ENCODE results near the gene ASIC1. TPM values are rescaled to one million over a fixed set of nuclear protein-coding genes. Genes with fewer than 3 reads are reported as not detected.

ASIC1 gene
- total and polyA plus RNA-seq, 2 of the 4 experiments (the other 2 are of a cell fraction), result 1.6 to 9.9 TPM

DNA sequence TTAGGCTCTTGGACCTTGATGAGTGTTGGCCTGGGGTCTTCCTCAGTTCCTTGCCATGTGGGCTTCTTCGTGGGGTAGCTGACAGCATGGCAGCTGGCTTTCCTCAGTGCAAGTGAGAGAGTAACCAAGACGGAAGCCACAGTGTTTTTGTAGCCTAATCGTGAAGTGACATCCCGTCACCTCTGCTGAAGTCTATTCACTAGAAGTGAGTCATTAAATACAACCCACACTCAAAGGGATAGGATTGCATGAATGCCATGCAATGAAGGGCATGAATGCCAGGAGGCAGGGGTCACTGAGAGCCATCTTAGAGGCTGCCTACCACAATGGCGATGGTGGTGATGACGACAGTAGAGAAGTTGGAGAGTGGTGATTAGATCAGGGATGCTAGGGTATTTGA is 13.5 kb upstream of the ASIC1 start:
- intact Hi-C loops (cut with micrococcal nuclease), result no loop called here
- dilution Hi-C loops (cut with HindIII; ENCODE audit: low sequenced_read_pairs, unreplicated experiment), result no loop called here
- no peak overlapping the region for H4K5ac ChIP-seq (ENCODE audit: low read depth, low read length)
- no peak overlapping the region for H4K8ac ChIP-seq (ENCODE audit: low read depth in 2 of 2, low read length in 2 of 2)
- no peak overlapping the region for H3K23ac ChIP-seq (ENCODE audit: low read depth, low read length)
- WGBS, 2 experiments (ENCODE audit: extremely low coverage in 2 of 2, insufficient read length in 1 of 2), result no CpG with 5 or more reads among the region's 6 CpGs
- H2BK20ac ChIP-seq (ENCODE audit: low read depth, low read length), result no peak overlapping the region
- no peak overlapping the region for H3K18ac ChIP-seq (ENCODE audit: low read depth, low read length)
- ChIA-PET POLR2A (ENCODE audit: unreplicated experiment) (no interaction called here), CTCF (interaction anchor here (1.0 kb wide), 1 partner anchor 32 kb away, joined by 3 read pairs; no protein-coding TSS in a partner anchor)
- no peaks in the 10 kb centered on the region for H3K9me3 ChIP-seq (ENCODE audit: control insufficient read depth, insufficient read depth, low read length)
- no peak overlapping the region for H3K4ac ChIP-seq (ENCODE audit: low read depth, low read length)
- H3K9ac ChIP-seq (ENCODE audit: low read depth, low read length), result no peak overlapping the region
- no peak overlapping the region for H2BK15ac ChIP-seq (ENCODE audit: low read depth, low read length)
- no peaks in the 10 kb centered on the region for H3K36me3 ChIP-seq (ENCODE audit: control insufficient read depth, insufficient read depth, low read length)
- BruUV-seq (replicated peaks), result no TSS peak
- no peak overlapping the region for H4K91ac ChIP-seq (ENCODE audit: insufficient read depth, low read depth, low read length)
- H2BK120ac ChIP-seq (ENCODE audit: low read depth, low read length), result no peak overlapping the region
- no peak overlapping the region for H3K4me3 ChIP-seq (ENCODE audit: insufficient read depth, low read depth, low read length)
- H3K27me3 ChIP-seq (ENCODE audit: control insufficient read depth, insufficient read depth, low read length), result peaks cover 23% of the 10 kb centered on the region
- no peak overlapping the region for H2AK5ac ChIP-seq (ENCODE audit: low read depth, low read length)
- no peak overlapping the region for H3K4me2 ChIP-seq (ENCODE audit: low read depth, low read length)
- ATAC-seq (ENCODE audit: low read depth), result no peak
- peak overlapping the region; percentile 10 for H2AFZ ChIP-seq (replicated peaks; ENCODE audit: low read length, poor library complexity)
- no peak overlapping the region for H3K27ac ChIP-seq (ENCODE audit: insufficient read depth, low read length)
- no peaks in the 10 kb centered on the region for H3K79me1 ChIP-seq (ENCODE audit: low read depth in 1 of 2, low read length in 2 of 2)
- no peaks in the 10 kb centered on the region for H4K20me1 ChIP-seq (ENCODE audit: insufficient read depth, low read length)
- H3K4me1 ChIP-seq (ENCODE audit: control insufficient read depth, insufficient read depth, low read length), result no peaks in the 10 kb centered on the region
- TF ChIP-seq RCOR1 (IDR thresholded peaks at IDR 0.05; ENCODE audit: insufficient replicate concordance, low read length) (no peak), SMC3 (IDR thresholded peaks at IDR 0.05; ENCODE audit: low read depth, low read length) (no peak), POLR2A (IDR thresholded peaks at IDR 0.05; ENCODE audit: low read depth, low read length) (no peak), USF2 (IDR thresholded peaks at IDR 0.05; ENCODE audit: low read depth, low read length) (no peak), MAZ (IDR thresholded peaks at IDR 0.05; ENCODE audit: borderline replicate concordance, low read depth, low read length) (no peak), FOS (IDR thresholded peaks at IDR 0.05; ENCODE audit: low read depth, low read length) (no peak)
- no peak overlapping the region for H2BK5ac ChIP-seq (ENCODE audit: low read depth, low read length, poor library complexity, severe bottlenecking)
- no peak overlapping the region for H3K14ac ChIP-seq (replicated peaks; ENCODE audit: low read depth, low read length)
- H2AK9ac ChIP-seq (replicated peaks; ENCODE audit: low read depth, low read length, poor library complexity), result no peak overlapping the region
- H3K56ac ChIP-seq (ENCODE audit: extremely low read depth, insufficient read depth, low read length), result no peak overlapping the region
- in situ Hi-C loops (cut with MboI; ENCODE audit: low sequenced_read_pairs), result no loop called here
- no peaks in the 10 kb centered on the region for H3K9me1 ChIP-seq (ENCODE audit: insufficient read depth, low read length)
- DNase-seq, result no peak

All from IMR-90 (cell line).